NCI-H1417 (cell line): Measurements from ENCODE around the gene MTG2.

Experiments
- DNase-seq, 3 experiments: peaks; one replicate each; lab custom pipeline; 2025; lab: John Stamatoyannopoulos, UW

MTG2 gene

DNA sequence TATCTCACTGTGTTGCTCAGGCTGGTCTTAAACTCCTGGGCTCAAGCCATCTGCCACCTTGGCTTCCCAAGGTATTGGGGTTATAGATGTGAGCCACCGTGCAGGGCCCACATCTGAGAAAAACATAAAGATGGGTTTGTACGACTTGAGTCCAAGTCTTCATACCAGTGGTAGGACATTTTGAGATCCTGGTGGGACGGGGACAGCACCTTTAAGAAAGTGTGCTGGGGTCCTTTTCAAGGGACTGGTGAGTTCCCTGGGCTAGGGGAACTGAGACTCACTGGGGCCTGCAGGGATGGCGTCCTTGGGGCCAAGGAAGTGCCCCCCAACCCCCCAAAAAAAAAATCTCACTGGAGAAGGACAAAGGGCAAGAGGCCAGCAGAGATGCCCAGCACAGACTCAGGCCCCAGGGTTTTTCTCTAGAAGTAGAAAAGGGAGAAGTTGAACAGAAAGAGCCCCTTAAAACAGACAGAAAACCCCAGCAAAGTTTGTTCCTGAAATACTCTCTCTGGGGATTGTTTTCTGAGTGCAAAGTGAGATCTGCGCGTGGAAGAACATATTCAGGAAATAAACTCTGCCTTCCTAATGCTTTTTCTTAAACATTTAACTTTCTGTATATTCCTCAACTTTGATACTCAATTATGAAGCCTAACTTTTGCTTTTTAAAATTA is 66.2 kb downstream of the MTG2 start:
- no peak for DNase-seq

DNA sequence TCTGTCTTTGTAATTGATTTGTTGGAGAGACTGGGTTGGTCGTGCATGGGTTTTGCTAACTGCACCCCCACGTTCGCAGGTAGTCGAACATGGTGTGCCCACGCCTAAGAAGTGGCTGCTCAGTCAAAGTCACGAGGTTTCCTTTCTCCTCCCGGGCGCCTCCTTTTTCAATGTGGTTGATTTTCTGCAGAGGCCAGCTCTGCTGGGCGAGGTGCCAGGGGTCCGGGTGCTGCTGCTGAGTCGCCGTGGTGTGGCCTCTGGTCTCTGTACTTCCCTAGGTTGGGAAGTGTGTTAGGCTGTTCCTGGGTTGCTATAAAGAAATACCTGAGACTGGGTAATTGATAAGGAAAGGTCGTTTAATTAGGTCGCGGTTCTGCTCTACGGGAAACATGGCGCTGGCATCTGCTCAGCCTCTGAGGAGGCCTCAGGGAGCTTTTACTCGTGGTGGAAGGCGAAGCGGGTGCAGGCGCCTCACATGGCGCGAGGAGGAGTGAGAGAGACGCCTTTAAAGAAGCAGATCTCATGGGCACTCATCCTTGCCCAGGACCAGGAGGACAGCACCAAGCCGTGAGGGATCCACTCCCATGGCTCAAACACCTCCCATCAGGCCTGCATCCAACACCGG is 69.6 kb downstream of the MTG2 start:
- no peak for DNase-seq
